Keratinocyte (primary cell): ENCODE measurements around the gene RMND5B.

Source experiments
- CTCF ChIP-seq, 3 experiments: IDR thresholded peaks in 1 of 3; conservative IDR thresholded peaks in 1 of 3; optimal IDR thresholded peaks in 1 of 3; 2 replicates in 2 of 3; 3 replicates in 1 of 3; pipeline versions ENCODE3 to v1.5.1; 2011; ENCODE audit warnings: low read length in 3 of 3, mild to moderate bottlenecking in 3 of 3, moderate library complexity in 2 of 3, control low read depth in 1 of 3, inconsistent platforms in 1 of 3; ENCODE audit not compliant: insufficient read depth in 2 of 3; ENCODE audit errors: extremely low read depth in 1 of 3
- EZH2 ChIP-seq: IDR thresholded peaks from one replicate; pipeline ENCODE4 v1.6.1; 2012; ENCODE audit warnings: inconsistent platforms, mild to moderate bottlenecking, low read length, moderate library complexity

- no peak for TF ChIP-seq CTCF (optimal IDR thresholded peaks at IDR 0.05 in 1 of 3, IDR thresholded peaks at IDR 0.05 in 1 of 3, conservative IDR thresholded peaks at IDR 0.05 in 1 of 3; ENCODE audit: extremely low read depth in 1 of 3, insufficient read depth in 2 of 3, low read length in 3 of 3)
- no peak for TF ChIP-seq EZH2
These were observed 62.5 kb downstream of the RMND5B start for GRCh38 chr5:178193251-178193809.
